Lower lobe of right lung (tissue), 2 donors: ENCODE results near the gene MAP3K2. TPM values are rescaled to one million over a fixed set of nuclear protein-coding genes. Genes with fewer than 3 reads are reported as not detected.
A peak's percentile ranks its signal among the peaks of the same experiment; 100 is the strongest.

Experiments used
- ATAC-seq, 2 donors: fragments of 200-7000 bp; cut with Tn5 transposase; one replicate each; pipeline ENCODE4 v1.9.1; 2020 to 2022; ENCODE audit warnings: mild to moderate bottlenecking in 2 of 2, moderate library complexity in 2 of 2
- DNase-seq: peaks from one replicate; pipeline ENCODE4 v3.0.0-alpha.2; 2020
- H3K27ac ChIP-seq: fragments of 200-600 bp; one replicate; pipeline ENCODE4 v1.8.0; 2022
- H3K27me3 ChIP-seq: fragments of 200-600 bp; one replicate; pipeline ENCODE4 v1.8.0; 2022; ENCODE audit warnings: low read depth
- H3K36me3 ChIP-seq: fragments of 200-600 bp; one replicate; pipeline ENCODE4 v1.8.0; 2022; ENCODE audit warnings: mild to moderate bottlenecking
- H3K4me1 ChIP-seq: fragments of 200-600 bp; one replicate; pipeline ENCODE4 v1.8.0; 2022
- H3K4me3 ChIP-seq: fragments of 200-600 bp; one replicate; pipeline ENCODE4 v1.8.0; 2022; ENCODE audit warnings: mild to moderate bottlenecking
- H3K9me3 ChIP-seq: fragments of 200-600 bp; one replicate; pipeline ENCODE4 v1.8.0; 2022
- CTCF ChIP-seq: fragments of 200-600 bp; IDR thresholded peaks from one replicate; pipeline ENCODE4 v1.8.0; 2022; ENCODE audit warnings: antibody characterized with exemption, mild to moderate bottlenecking
- intact Hi-C: fragments of 100-400 bp; cut with DNase I; formaldehyde crosslinking; loops from one replicate; pipeline ENCODE4 v1.11.0; 2022
- total RNA-seq: library from RNA; stranded (reverse); fragmentation: NEBNext Ultra II Directional; extraction: Animal tissue kit (Norgen Biotek cat#: 25700); gene quantifications from one replicate; pipeline ENCODE4 v1.2.1, GENCODE V29; 2021
- donor health status: DM: no; HTN: yes; CAD: no; lungs with severe emphysema.

Gene MAP3K2
- total RNA-seq, 1 donor from 2014 or later = 78.4 TPM

- ATAC-seq = no peak
- H3K27ac ChIP-seq = no peak overlapping the region
- H3K4me3 ChIP-seq = no peak overlapping the region
- DNase-seq = no peak
- intact Hi-C loops = no loop called here
- H3K36me3 ChIP-seq = peaks cover 100% of the 10 kb centered on the region
- TF ChIP-seq CTCF = no peak
- no peaks in the 10 kb centered on the region for H3K4me1 ChIP-seq
- H3K9me3 ChIP-seq = no peaks in the 10 kb centered on the region
- H3K27me3 ChIP-seq = no peaks in the 10 kb centered on the region
Observed at GRCh38 chr2:127314193-127314988, 73.4 kb downstream of the MAP3K2 start.

- Histone ChIP-seq H3K27ac (no peak overlapping the region), H3K36me3 (peaks cover 99% of the 10 kb centered on the region), H3K9me3 (no peaks in the 10 kb centered on the region), H3K4me3 (no peak overlapping the region), H3K4me1 (no peaks in the 10 kb centered on the region), H3K27me3 (no peaks in the 10 kb centered on the region)
- intact Hi-C loops = no loop called here
- DNase-seq = no peak
- TF ChIP-seq CTCF = no peak
- peak; percentile 55 to 72 for ATAC-seq
Observed at GRCh38 chr2:127313406-127313805, 74.4 kb downstream of the MAP3K2 start.

GRCh38 chr2:127310980-127311379 is 76.8 kb downstream of the MAP3K2 start:
- ATAC-seq = no peak
- no peaks in the 10 kb centered on the region for H3K9me3 ChIP-seq
- no peak for TF ChIP-seq CTCF
- no peak for DNase-seq
- peaks cover 98% of the 10 kb centered on the region for H3K36me3 ChIP-seq
- no peaks in the 10 kb centered on the region for H3K4me1 ChIP-seq
- no peak overlapping the region for H3K27ac ChIP-seq
- H3K4me3 ChIP-seq = no peak overlapping the region
- intact Hi-C loops = no loop called here
- H3K27me3 ChIP-seq = no peaks in the 10 kb centered on the region

GRCh38 chr2:127309468-127309867 is 78.3 kb downstream of the MAP3K2 start:
- intact Hi-C loops = no loop called here
- Histone ChIP-seq H3K36me3 (peaks cover 95% of the 10 kb centered on the region), H3K9me3 (no peaks in the 10 kb centered on the region), H3K27me3 (no peaks in the 10 kb centered on the region), H3K27ac (no peak overlapping the region), H3K4me1 (no peaks in the 10 kb centered on the region), H3K4me3 (no peak overlapping the region)
- no peak for TF ChIP-seq CTCF
- DNase-seq = no peak
- no peak for ATAC-seq

- no peak overlapping the region for H3K4me3 ChIP-seq
- no peaks in the 10 kb centered on the region for H3K9me3 ChIP-seq
- no peaks in the 10 kb centered on the region for H3K27me3 ChIP-seq
- TF ChIP-seq CTCF = no peak
- peaks cover 86% of the 10 kb centered on the region for H3K36me3 ChIP-seq
- no peak overlapping the region for H3K27ac ChIP-seq
- intact Hi-C loops = no loop called here
- no peaks in the 10 kb centered on the region for H3K4me1 ChIP-seq
- no peak for DNase-seq
- no peak for ATAC-seq
Observed at GRCh38 chr2:127308586-127309138, 79.1 kb downstream of the MAP3K2 start.
